SH-SY5Y (cell line): ENCODE measurements around the gene GPC3.

Source experiments
- GATA2 ChIP-seq: IDR thresholded peaks from 2 replicates; pipeline ENCODE4 v1.6.1; 2011; ENCODE audit warnings: mild to moderate bottlenecking, low read depth, low read length
- GATA3 ChIP-seq: IDR thresholded peaks from 2 replicates; pipeline ENCODE4 v1.6.1; 2011; ENCODE audit warnings: low read depth, mild to moderate bottlenecking, low read length, moderate library complexity

Gene GPC3

DNA sequence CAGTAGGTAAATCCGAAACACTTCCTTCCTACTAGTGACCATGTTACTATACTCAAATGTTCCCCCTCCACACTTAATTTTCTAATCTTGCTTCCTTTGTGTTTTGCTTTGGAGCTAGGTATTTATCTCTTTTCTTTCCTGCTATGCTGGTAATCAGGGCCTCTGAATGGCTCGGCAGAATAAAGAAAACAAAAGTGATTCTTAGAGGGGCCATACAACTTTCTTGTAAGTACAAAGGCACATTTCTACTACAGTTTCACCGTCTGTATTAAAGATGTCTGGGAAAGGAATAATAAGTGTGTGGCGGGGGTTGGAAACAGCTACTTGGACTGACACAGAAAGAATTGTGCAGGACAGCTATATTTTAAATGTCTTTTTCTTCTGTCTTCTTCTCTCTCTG, 50.3 kb downstream of the GPC3 start:
- TF ChIP-seq GATA3 (no peak), GATA2 (no peak)

DNA sequence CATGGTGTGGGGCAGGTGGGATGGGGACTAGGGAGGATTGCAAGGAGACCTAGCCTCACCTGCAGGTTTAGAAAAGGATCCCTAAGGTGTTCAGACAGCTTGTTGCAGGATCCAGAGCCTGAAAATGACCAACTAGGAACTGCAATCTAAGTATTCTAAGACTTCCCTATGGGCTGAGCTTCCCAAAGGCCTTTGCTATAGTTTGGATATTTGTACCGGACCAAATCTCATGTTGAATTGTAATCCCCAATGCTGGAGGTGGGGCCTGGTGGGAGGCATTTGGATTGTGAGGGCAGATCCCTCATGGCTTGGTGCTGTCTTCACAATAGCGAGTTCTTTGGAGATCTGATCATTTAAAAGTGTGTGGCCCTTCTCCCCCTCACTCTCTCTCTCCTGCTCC, 52.1 kb downstream of the GPC3 start:
- no peak for TF ChIP-seq GATA3
- no peak for TF ChIP-seq GATA2

DNA sequence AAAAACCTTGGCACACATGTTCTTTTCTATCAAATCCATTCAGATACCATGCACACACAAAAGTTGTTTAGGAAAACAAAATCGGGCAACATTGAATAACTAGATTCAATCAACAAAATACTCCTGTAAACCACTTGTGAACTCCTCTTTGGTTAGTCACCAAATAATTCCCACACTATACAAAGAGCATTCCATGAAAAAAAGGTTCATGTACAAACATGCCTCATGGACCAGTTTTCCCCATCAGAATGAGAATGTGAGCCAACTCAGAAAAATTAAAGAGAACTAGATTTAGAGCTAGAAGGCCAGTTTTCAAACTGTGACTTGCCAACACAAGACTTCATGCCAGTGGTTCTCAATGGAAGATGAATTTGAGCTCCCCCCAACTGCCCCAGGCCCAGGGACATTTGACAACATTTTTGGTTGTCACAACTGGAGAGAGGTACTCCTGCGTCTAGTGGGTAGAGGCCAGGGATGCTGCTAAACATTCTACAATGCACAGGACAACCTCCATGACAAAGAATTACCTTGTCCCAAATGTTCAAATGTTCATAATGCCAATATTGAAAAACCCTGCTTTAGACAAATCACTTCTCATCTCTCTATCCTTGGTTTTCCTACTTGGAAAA, 55.4 kb downstream of the GPC3 start:
- TF ChIP-seq GATA2 (no peak), GATA3 (no peak)

DNA sequence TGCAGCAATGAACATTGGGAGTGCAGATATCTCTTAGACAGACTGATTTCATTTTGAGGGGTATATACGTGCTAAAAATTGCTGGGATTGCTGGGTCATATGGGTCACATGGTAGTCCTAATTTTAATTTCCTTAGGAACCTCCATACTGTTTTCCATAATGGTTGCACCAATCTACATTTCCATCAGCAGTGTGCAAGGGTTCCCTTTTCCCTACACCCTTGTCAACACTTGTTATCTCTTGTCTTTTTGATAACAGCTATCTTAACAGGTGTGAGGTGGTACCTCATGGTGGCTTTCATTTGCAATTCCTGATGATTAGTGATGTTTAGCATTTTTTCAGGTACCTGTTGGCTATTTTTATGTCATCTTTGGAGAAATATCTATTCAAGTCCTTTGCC, 57.0 kb downstream of the GPC3 start:
- TF ChIP-seq GATA3 = no peak
- TF ChIP-seq GATA2 = no peak

DNA sequence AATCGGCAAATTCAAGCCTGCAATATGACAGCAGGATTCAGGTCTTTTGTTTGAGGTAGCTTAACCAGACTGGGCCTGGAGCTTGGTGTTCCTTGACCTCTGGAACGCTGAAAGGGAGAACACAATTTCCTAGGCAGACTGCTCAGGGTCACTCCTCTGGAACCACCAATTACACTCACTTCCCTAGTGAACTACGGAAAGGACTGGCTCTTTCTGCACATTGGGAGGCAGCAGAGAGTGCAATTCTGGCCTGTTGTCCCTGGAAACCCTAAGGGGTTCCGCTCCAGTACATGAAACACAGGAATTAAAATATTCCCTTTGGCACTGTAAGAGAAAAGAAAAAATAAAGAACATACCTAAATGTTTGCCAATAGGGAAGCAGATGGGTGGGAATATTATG, 58.6 kb downstream of the GPC3 start:
- TF ChIP-seq GATA2 = no peak
- no peak for TF ChIP-seq GATA3

DNA sequence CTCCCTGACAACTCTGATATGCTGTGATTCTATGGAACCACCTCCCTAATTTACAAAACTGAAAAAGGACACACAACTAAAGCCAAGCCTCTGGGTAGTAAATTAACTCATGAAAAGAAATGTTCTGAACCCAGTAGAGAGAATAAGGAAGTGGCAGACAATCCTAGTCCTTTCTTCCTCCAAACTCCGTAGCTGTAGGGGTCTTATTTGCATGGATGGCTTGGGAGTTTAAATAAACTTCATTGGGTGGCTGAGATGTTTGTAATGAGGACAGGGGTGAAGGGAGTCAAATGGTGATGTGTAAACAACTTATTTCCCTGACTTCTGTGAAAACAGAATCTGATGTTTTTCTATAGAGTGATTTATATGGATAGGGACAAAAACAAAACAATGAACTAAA, 59.3 kb downstream of the GPC3 start:
- TF ChIP-seq GATA2 = no peak

DNA sequence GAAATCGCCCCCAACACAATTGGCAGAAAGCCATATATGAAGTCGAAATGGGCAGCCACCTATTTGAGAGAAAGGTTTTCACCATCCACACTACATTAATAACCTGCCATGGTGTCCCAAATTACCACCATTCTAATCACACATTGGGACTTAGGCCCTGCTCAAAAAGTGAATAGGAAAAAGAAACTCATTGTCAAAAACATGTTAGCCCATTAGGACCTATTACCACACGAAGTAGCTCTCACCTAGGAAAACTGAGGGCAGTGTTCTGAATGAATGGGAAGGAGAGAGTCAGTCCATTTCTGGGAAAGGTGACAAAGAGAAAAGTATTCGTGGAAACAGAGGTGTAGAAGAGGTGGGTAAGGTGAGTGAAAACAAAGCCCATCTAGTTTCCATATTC, 60.8 kb downstream of the GPC3 start:
- no peak for TF ChIP-seq GATA2
- TF ChIP-seq GATA3 = no peak

DNA sequence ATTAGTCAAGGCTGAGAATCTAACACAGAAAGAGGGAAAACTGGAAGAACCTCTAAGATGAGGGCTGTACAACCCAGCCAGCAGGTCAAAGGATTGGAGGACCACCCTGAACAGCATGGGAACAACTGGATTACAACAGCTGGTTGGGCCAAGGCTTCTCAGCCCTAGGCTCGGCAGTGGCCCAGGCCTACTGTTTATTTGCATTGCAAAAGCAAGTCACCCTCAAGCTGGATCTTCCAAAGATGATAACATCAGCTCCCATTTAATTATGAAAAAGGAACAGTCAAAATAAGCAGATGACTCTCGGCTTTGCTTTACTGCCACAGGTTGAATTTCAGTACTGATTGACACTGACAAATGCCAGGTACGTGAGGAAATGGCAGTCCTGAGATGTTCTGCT, 61.8 kb downstream of the GPC3 start:
- peak; percentile 51 for TF ChIP-seq GATA3
- TF ChIP-seq GATA2 = peak; percentile 55

DNA sequence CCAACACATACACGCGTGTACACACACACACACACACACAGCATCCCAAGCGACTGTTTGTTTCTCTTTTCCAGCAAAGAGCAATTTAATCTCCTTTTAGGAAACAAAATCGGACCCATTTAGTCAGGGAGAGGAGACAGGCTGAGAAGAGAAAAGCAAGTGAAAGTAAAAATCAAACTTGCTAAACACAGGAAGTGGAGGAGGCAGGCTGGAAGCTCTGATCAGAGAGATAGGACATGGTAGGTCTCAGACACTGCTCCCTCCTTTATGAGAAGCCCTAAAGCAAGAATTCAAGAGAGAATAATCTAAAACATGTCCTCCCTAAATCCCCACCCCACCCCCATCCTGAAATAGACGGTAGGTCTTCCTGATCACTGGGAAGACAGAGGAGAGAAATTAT, 62.3 kb downstream of the GPC3 start:
- TF ChIP-seq GATA3 (no peak), GATA2 (no peak)

DNA sequence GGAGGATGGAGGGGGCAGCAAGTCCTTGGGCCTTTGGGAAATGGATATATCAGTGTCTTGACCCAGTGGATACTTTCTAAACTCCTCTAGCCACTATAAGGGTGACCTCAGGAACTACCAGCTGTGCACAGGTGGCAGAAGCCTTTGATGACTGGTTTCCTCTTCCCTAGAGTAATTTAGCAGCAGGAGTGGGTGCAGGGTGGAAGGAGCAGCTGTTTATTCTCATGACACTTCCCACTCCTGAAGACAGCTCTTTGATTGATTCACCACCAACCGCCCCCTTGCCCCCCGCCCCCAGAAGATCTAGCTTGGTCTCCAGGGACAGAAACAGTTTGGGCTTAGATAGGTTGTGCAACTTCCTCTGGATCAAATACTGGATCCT, 63.0 kb downstream of the GPC3 start:
- TF ChIP-seq GATA3 = no peak
- no peak for TF ChIP-seq GATA2

DNA sequence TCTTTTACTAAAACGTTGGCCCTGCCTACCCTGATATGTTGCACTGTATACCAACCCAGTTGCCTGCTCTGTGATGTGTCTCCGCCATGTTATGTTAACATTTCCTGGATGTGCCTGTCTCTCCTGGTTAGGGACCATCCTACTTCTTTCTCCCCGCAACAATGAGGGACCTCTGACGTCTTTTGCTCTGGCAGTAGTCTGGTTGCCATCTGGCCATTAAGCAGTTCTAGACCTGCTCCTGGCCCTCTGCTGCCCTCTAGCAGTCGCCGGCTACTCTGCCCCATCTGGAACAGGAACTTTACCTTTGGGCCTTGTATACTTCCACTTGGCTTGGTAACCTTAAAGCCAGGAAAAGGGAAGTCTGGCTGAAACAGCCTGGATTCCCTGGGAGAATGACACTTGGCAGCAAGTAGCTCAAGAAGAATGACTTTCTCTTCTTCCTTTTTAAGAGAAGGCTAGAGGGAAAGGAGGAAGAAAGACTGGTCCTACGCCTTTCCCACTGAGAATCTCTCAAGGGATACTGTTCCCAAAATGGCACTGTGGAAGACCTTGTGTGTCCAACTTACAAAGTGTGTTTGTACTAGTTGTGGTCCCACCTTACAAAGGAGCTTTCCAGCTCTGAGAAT, 63.5 kb downstream of the GPC3 start:
- TF ChIP-seq GATA3 = no peak

DNA sequence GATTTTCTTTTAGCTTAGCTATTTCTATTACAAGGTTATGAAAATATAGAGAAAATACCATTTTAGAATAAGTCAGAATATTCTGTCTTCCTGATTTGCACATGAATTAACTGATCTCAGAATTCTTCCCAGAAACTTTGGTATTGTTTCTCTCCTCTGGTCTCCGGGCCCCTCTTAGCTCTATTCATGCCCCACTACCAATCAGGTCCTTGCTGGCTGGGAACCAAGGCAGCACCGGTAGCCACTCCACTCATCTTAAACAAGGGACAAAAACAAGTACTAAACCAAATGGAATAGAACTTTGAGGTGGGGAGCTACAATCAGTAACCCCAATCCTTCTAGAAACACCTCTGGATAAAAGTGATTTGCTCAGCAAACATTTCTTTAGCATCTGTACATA, 64.3 kb downstream of the GPC3 start:
- TF ChIP-seq GATA2 (no peak), GATA3 (no peak)

DNA sequence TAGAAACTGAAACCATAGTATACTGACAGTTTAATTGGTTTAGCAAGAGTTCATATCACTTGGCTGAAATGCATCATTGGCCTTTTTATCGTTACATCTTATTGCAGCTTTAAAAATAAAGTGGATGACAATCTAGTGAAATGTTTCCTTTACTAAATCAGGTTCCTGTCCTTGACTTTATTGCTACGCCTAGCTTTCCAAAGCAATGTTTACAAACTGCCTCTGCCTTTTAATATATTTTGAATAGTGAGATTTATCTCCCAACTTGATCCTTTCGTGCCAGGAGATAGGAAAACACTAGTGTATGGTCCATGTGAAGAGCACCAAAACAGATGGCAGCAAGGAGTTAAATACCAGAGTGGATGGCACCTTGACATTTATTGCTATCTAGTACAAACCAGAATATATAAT, 67.0 kb downstream of the GPC3 start:
- no peak for TF ChIP-seq GATA2
- no peak for TF ChIP-seq GATA3

DNA sequence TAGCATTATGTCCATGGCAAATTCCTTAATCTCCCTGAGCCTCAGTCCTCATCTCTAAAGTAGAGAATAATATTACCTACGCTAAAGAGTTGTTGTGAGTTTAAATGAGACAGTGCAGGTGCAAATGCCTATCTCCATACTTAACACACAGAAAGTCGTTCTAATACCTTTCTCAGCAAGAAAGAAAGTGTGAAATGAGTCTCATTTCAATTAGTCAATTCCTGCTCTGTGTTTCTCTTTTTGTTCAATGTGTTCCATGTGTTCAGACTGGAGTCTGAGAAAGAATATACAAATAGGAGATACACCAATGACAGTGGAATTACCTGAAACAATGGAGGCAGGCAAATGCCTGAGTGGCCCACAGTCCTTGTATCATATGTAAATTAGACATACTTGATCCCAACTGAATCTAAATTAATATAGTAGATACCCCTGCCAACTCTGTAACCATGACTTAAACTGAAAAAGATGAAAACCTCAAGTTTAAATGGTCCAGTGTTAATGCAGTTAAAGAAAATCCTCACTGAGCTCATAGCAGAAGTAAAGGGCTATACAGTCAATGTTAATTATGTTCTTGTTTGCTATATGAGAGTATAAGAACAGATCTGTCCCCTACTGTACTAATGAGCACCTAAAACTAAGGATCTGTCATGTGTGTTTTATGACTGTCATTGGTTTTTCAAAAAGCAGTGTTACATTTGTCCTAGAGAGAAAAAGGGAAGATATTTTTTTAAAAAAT, 68.2 kb downstream of the GPC3 start:
- no peak for TF ChIP-seq GATA2
- no peak for TF ChIP-seq GATA3

DNA sequence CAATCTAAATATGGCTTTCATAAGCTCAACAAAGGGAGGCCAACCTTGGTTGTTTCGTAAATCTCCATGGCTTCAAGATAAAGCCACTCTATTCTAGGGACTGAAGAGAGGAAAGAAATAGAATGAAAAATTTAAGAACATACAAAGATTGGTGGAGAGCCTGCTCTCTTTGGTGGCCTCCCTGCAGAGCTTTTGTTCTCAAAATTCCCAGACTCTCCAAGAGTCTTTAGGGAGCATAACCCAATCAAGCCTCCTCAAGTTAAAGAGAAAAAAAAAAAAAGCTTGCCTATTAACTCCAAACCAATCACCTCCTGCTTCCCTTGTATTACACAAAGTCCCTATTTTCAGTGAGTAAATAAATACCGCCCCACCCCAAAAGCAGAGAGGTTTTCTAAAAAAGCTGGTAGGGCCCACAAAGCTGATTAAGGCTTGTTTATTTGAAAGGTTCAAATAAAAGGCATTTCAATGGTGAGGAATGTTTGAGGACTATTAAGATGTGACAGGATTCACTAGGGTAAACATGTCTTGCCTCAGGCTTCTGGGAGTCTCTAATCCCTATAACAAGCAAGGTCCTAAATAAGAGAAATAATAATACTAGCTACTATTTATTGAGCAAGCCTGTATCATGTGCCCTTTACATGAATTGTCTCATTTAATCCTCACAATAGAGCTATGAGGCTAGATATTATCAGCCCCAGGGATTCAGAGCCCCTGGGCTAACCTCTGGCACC, 71.6 kb downstream of the GPC3 start:
- TF ChIP-seq GATA3 (no peak), GATA2 (no peak)

DNA sequence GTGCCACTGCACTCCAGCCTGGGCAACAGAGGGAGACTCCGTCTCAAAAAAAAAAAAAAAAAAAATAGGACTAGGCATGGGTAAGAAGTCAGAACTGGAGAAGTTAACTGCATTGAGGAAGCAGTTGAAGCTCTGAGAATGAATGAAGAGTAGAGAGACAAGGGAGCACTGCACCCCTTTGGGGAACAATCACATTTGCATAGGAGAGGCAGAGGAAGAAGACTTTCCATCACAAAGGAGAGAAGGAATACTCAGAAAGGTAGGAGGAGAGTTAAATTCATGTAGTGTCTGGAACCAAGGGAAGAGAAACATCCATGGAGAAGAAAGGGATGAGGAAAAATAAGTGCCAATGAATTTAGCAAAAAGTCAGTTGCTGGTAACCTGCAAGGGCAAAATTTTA, 72.4 kb downstream of the GPC3 start:
- no peak for TF ChIP-seq GATA3
- no peak for TF ChIP-seq GATA2
